NT2/D1 (cell line): ENCODE results near the gene THBS2.

Experiments
- SUZ12 ChIP-seq: IDR thresholded peaks from 2 replicates; pipeline ENCODE4 v1.6.1; 2011; ENCODE audit not compliant: insufficient read length, insufficient read depth; ENCODE audit errors: extremely low read depth
- YY1 ChIP-seq: IDR thresholded peaks from 2 replicates; pipeline ENCODE4 v1.6.1; 2011; ENCODE audit not compliant: insufficient read length, insufficient read depth
- ZNF274 ChIP-seq: IDR thresholded peaks from 2 replicates; pipeline ENCODE4 v1.6.1; 2011; ENCODE audit warnings: mild to moderate bottlenecking, low read depth, low read length

GRCh38 chr6:169268276-169268675 lies 14.6 kb upstream of the THBS2 start:
- TF ChIP-seq ZNF274: no peak
- TF ChIP-seq YY1: no peak
- no peak for TF ChIP-seq SUZ12
